Measurements from ENCODE around the gene DIO3.
A peak's percentile ranks its signal among the peaks of the same experiment; 100 is the strongest.

Gene DIO3

GRCh38 chr14:101583006-101583714, 21.9 kb downstream of the DIO3 start:
- DNase-seq (ENCODE audit: low read depth in 2 of 2) = no peak

- DNase-seq (ENCODE audit: low read depth in 2 of 2) = no peak
These were observed 22.4 kb downstream of the DIO3 start for GRCh38 chr14:101583715-101584054.

DNA sequence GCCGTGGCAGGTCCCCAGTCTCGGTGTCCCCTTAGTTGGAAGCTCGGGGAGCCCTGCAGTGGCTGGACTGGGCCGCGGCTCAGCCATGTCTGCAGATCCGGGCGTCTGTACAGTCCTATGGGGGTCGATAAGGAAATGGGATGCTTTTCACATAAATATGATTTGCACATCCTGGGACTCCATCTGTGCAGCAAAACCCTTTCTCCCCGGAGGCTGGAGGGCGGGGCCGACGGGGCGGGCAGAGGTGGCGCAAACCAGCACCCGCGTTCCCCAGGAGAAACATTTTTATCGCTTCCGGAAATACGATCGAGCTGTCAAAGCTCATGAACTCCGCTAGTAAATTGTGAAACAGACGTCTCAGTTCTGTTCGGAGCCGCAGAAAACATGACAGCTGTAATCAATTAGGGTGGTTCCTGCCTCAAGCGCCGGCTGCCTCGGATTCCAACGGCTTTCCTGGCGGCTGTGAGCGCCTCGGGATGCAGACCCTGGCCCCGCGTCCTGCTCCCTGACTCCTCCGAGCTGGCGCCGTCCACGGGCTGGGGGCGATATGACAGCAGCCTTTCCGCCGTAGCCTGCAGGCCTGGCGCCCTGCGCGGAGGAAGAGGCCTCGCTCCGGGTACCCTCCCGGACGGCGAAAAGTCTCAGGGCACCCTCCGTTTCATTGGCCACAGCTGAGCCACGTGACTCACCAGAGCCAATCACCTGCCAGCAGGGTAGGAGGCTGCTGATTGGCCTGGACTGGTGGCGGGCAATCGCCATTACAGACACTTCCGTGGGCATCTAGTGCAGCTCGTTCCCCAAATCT, 23.0 kb downstream of the DIO3 start:
- no peak for DNase-seq (ENCODE audit: low read depth in 2 of 2)

GRCh38 chr14:101585211-101585610, 23.9 kb downstream of the DIO3 start:
- DNase-seq (ENCODE audit: low read depth in 2 of 2) = no peak

DNA sequence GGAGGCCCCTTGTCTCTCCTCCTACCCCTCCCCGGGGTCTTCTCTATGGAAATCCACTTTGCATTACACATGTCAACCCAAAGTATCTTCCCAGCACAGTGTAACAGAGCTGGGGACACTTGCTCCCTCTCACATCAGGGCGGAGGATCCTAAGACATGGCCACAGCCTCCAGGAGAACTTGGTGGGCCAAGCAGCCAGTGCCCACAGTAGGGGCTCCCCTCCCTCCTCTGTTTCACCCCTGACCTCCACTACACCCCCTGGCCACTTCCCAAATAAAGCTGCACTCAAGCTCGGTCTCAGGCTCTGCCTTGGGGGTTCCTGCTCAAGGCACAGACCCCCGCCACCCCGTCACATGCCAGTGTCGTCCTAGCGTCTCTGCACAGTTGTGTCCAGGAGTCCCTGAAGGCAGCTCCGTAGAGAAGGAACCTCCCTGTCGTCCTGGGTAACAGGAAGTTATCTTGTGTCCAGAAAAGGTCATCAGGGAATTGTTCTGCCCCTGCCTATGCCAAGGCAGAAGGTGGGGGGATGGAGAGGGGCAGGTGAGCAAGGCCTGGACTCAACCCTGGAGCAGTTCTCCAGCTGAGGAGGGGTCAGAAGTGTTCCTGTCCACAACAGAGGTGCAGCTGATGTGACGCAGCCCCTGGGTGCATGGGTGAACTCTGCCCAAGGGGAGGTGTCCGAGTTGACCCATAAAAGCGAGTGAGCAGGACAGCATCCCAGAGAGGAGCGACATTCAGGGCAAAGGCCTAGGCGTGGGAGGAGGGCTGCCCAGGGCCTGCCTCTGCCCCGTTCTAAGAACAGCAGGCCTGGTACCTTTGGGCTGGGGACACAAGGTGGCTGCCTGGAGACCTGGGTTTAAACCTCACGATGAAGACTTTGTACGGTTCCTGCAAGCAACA, 25.5 kb downstream of the DIO3 start:
- no peak for DNase-seq (ENCODE audit: low read depth in 2 of 2)

DNA sequence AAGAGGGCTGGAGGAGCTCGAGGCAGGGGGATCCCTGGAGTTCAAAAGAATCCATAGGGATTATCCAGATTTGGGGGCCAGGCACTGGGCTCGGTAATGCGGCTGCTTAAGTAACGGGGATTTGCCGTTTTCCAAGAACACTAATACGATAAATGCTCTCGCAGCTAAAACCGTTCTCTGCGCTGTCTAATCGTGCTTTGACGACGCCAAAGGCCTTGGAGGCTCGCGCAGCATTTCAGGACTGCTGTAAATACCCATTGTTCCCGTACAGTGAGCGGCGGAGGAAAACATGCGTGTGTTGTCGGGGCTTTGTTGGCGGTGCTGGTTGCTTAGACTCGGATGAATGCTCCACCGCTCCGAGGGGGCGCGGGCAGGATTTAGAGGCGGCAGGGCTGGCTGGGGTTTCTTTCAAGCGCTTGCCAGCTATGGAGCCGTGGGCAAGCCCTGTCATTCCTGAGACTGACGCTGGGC, 26.2 kb downstream of the DIO3 start:
- DNase-seq (ENCODE audit: low read depth in 2 of 2) = no peak

- no peak for DNase-seq (ENCODE audit: low read depth in 2 of 2)
These were observed 27.1 kb downstream of the DIO3 start for GRCh38 chr14:101588286-101588975.

GRCh38 chr14:101588990-101589389, 27.7 kb downstream of the DIO3 start:
- DNase-seq (ENCODE audit: low read depth in 2 of 2) = no peak

- no peak for DNase-seq (ENCODE audit: low read depth in 2 of 2)
These were observed 28.3 kb downstream of the DIO3 start for GRCh38 chr14:101589486-101590015.

DNA sequence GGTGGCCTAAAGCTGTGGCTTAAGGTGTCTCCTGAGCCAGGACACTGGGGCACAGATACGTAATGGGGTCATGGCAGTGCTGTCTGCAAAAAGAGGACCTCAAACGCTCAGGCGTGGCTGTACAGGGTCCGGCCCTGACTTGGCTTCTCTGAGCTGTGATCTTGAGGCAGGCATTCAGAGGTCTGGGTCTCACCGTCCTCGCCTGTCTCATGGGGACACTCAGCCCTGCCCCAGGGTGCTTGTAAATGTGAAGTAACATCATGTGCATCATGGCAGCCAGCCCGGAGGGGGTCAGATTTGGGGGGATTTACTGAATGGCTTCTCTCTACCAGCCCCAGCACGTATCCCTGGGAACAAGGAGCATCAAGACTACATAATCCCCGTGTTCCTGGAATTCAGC, 28.8 kb downstream of the DIO3 start:
- no peak for DNase-seq (ENCODE audit: low read depth in 2 of 2)

DNA sequence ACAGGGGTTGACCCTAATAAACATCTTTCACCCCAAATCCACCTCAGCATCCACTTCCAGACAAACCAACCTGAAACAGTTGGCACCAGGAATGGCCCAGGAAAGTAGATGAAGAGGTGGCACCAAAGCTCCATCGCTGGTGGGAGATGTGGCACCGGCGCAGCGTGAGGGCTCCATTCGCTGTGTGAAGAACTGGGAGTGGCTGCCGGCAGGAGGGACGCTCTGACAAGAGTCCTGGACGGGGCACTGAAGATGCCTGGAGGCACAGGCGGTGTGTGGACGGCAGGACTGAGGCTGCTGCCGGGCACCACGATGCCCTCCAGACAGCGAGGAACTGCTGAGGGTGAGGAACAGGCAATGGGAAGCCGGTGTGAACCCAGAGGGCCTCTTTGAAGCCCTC, 29.3 kb downstream of the DIO3 start:
- DNase-seq (ENCODE audit: low read depth in 2 of 2) = no peak

- no peak for DNase-seq (ENCODE audit: low read depth in 2 of 2)
These were observed 29.8 kb downstream of the DIO3 start for GRCh38 chr14:101591121-101591520.

DNA sequence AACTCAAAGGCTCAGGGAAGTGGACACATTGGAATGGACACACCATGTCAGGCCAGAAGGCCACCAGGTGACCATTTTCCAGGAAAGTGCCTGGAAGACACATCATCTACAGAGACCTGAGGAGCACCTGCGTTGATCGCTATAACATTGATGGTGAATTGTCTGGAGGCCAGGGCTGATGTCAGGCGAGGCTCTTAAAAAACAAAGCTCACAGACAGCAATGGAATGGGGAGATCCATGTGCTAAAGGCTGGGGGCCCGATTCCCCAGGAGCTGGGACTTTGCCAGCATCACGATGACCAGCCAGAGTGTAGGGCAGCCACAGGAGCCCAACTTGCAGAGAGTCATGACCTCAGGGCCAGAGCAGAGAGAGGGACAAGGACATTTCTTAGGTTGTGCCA, 30.3 kb downstream of the DIO3 start:
- DNase-seq (ENCODE audit: low read depth in 2 of 2) = no peak

GRCh38 chr14:101593411-101594238, 32.3 kb downstream of the DIO3 start:
- no peak for DNase-seq (ENCODE audit: low read depth in 2 of 2)

DNA sequence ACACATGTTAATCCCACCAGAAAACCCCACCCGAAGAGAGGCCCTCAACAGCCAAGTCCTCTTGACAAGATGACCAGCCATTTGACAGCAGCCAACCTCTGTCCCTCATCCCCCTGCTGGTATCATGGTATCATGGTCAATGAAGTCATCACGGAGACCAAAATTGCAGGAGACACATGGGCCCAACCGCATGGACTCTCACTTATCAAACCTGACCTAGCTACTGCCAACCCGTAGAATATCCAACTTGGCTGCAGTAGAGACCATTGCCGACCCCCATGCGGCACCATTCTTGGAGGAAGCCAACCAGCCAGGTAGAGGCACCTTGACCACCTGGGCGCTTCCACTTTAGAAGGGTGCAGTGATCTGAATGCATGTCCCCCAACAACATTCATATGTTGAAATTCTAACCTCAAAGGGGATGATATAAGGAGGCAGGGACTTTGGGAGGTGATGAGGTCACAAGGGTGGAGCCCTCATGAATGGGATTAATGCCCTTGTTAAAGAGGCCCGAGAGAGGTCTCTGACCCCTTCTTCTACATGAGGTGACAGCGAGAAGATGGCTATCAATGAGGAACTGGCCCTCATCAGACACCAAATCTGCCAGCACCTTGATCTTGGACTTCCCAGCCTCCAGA, 33.3 kb downstream of the DIO3 start:
- DNase-seq (ENCODE audit: low read depth in 2 of 2) = no peak

DNA sequence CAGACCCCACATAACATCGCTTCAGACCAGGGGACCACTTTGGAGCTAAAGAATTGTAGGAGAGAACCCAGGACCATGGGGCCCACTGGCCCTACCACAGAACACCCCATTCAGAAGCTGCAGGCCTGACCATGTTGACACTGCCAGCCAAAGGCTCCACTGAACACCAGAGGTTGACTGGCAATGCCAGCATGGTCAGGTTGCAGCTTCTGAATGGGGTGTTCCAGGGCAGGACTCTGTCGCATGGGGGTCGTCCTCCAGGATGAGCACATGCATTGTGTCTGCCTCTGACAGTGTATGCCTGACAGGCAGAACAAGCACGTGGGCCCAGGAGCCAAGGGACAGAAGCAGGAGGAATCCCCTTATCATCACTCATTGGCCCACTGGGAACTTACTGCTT, 34.1 kb downstream of the DIO3 start:
- no peak for DNase-seq (ENCODE audit: low read depth in 2 of 2)

DNA sequence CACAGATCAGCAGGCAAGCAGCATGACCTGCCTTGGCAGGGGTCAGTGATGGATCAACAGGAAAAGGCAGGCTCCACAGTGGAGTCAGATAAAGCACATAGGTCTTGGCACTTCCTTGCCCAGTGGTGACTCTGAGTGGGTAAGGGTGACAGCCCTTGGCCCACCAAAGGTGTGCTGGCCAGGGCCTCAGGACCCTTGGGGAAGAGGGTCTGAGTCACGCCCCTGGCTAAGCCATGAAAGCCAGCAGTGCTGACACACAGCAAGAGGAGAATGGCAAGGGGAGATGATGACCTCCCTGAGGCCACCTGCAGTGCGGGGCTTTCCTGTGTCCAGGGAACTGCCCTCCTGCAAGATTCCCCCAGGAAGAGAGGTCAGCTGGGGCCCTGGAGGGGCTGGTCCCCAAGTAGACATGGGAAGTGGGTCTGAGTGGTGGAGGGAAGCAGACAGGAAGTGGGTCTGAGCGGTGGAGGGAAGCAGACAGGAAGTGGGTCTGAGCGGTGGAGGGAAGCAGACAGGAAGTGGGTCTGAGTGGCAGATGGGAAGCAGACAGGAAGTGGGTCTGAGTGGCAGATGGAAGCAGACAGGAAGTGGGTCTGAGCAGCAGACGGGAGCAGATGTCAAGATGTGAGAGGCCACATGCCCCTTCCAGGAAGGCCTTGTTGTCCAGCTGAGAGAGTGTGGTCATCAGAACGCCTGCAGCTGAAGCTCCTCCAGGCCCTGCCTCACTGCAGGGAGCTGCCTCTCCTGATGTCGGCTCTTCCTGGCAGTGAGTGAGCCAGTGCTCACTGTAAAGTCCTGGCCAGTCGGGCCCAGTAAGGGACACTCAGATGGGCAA, 34.8 kb downstream of the DIO3 start:
- peak; percentile 7 to 15 for DNase-seq (ENCODE audit: low read depth in 2 of 2)

GRCh38 chr14:101596742-101597141, 35.4 kb downstream of the DIO3 start:
- DNase-seq (ENCODE audit: low read depth in 2 of 2) = no peak

GRCh38 chr14:101598159-101598558, 36.9 kb downstream of the DIO3 start:
- no peak for DNase-seq (ENCODE audit: low read depth in 2 of 2)

All from stimulated activated CD4-positive, alpha-beta T cell treated with anti-CD3 and anti-CD28 coated beads, Interleukin-12 subunit alpha, Interleukin-12 subunit beta, amount 100 ng/mL, for 24 hours (primary cell).